GM19035 (cell line): ENCODE results near the gene VPS8.
A peak's percentile ranks its signal among the peaks of the same experiment; 100 is the strongest.

ENCODE experiments used
- ATAC-seq: cut with Tn5 transposase; IDR thresholded peaks from one replicate; pipeline ENCODE4 v1.9.1; 2021; ENCODE audit not compliant: unreplicated experiment

The VPS8 gene, protein sequence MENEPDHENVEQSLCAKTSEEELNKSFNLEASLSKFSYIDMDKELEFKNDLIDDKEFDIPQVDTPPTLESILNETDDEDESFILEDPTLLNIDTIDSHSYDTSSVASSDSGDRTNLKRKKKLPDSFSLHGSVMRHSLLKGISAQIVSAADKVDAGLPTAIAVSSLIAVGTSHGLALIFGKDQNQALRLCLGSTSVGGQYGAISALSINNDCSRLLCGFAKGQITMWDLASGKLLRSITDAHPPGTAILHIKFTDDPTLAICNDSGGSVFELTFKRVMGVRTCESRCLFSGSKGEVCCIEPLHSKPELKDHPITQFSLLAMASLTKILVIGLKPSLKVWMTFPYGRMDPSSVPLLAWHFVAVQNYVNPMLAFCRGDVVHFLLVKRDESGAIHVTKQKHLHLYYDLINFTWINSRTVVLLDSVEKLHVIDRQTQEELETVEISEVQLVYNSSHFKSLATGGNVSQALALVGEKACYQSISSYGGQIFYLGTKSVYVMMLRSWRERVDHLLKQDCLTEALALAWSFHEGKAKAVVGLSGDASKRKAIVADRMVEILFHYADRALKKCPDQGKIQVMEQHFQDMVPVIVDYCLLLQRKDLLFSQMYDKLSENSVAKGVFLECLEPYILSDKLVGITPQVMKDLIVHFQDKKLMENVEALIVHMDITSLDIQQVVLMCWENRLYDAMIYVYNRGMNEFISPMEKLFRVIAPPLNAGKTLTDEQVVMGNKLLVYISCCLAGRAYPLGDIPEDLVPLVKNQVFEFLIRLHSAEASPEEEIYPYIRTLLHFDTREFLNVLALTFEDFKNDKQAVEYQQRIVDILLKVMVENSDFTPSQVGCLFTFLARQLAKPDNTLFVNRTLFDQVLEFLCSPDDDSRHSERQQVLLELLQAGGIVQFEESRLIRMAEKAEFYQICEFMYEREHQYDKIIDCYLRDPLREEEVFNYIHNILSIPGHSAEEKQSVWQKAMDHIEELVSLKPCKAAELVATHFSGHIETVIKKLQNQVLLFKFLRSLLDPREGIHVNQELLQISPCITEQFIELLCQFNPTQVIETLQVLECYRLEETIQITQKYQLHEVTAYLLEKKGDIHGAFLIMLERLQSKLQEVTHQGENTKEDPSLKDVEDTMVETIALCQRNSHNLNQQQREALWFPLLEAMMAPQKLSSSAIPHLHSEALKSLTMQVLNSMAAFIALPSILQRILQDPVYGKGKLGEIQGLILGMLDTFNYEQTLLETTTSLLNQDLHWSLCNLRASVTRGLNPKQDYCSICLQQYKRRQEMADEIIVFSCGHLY (N-terminal part only)

DNA sequence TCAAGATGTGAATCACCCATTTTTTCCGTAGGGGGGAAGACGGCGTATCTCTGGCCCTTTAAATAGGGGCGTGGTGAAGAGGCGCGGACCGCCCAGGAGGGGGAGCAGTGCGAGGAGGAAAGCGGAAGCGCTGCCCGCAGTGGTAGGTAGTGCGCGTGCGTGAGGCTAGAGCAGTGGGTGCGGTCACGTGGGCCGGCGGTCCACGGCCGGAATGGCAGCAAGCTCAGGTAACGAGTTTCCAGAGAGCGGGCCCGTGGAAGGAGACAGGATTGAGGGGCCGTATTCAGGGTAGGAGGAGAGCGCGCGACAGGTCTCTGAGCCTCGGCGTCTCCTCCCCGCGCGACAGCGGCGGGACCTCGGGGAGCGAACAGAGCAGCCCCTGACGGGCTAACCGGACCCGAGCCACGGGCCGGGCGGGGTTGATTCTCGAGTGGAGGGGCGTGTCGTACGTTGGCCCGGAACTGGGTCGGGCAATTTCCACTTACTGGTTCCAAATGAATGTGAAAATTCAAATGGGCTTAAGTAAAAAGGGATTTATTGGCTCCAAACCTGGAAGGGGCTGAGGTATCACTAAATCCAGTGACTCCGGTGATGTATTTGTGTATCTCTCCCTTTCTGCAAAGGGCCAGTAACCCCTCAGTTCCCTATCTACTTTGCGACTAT, at the start of gene VPS8:
VPS8 (plus strand) TSS at position 168 of the 663 bp plus-strand sequence. CDS start 12,467 bp downstream, outside the sequence.
- ATAC-seq, result peak; percentile 96

DNA sequence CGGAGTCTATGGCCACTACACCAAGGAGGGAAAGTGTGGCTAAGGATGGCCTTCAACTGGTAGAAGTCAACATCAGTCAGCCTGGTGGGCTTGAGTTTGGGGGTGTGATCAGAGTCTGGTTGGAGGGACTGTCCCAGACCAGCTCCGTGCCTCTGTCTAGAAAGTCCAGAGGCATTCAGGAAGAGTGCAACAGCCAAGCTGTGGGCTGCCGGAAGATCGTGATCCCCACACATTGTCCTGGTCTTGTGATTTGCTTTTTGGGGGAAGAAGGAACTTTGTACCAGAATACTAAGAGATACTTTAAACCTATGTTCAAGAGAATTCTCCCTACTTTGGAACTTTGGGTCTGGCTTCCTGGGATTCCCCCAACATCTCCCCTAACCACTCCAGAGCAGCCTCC, 47.8 kb upstream of the VPS8 start:
- no peak for ATAC-seq

DNA sequence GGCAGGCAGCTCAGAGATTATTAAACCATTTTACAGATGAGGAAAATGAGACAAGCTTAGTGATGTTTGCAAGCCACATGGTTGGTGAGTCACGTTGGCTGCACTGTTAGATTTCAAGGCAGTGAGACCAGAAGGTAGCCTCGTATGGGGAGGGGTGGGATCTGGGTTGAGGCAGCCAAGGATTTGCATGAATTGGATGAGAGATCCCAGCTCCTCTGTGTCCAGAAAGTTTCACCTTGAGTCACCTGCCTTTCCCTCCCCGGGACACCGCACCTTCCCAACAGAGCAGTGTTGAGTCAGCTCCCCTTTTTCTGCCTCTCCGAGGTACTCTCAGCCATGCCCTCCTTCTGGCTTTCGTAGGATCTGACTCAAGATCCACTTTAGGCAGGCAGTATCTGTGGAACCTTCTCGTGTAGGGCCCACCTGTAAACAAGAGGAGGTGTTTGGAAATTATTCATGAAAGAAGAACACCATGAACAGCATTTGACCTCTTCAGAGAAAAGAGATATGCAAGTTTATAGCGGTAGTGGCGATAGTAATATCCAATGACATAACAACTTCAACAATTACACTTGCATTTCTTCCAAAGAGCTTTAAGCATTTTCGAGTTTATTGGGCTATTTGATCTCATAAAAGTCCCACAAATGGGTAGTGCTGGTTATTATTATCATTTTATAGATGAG, 46.8 kb upstream of the VPS8 start:
- no peak for ATAC-seq

DNA sequence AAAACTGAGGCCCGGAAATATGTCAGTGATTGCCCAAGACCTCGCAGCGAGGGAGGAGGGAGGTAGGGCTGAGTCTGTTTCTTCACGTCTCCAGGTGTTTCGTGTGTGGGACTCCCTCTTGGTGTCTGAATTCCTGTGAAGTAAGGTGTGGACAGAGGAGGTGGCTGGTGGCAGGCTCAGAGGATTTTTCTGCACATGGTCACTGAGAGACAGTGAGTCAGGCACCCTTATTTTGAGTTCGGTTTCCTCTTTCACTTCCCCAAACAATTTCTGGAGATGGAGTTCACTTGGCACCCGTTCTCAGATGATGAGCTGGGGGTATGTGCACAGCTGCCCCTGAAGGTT, 46.3 kb upstream of the VPS8 start:
- no peak for ATAC-seq

DNA sequence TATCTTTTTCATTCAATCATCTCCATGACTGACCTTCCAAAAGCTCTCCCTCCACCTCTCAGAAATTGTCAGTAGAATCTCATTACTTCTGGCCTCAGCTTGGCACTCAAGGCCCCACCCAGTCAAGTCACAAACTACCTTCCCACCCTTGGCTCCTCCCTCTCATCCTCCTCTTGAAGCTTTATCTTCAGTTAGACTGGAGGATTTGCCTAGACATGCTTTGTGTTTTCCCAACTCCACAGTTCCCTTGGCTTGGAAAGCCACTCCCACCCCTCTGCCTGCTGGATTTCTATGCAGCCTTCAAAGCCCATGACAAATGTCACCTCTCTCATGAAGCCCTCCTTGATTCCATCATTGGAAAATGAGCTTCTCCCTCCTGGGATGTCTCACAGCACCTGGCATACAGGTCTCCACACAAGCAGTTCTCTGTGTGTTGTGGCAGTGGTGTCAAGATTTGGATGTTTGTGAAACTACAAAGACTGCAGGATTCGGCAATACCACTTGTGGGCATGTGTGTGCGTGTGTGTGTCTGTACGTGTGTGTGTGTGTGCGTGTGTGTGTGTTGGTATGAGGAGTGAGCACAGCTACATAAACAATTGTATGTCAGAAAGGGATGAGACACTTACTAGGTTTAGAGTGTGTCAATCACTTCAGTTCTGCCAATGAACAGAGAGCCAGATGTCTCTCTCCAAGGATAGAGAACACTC, 45.3 kb upstream of the VPS8 start:
- ATAC-seq, result no peak

DNA sequence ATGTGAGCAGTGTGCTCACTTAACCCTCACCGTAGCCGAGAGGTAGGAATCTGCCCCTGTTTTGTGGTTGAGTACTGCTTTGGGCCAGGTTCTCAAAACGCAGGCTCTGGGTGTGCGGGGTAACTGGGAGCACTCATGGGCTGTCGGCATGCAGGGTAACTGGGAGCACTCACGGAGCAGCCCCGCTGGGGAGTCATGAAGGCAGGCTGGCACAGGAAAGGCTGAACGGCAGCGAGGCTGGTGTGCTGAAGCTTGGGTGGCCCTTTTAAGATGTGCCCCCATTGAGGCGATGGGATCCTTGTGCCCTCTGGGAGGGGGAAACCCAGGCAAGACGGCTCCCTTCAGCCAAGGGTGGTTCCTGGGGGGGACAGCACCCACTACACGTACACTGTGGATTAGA, 44.6 kb upstream of the VPS8 start:
- no peak for ATAC-seq

DNA sequence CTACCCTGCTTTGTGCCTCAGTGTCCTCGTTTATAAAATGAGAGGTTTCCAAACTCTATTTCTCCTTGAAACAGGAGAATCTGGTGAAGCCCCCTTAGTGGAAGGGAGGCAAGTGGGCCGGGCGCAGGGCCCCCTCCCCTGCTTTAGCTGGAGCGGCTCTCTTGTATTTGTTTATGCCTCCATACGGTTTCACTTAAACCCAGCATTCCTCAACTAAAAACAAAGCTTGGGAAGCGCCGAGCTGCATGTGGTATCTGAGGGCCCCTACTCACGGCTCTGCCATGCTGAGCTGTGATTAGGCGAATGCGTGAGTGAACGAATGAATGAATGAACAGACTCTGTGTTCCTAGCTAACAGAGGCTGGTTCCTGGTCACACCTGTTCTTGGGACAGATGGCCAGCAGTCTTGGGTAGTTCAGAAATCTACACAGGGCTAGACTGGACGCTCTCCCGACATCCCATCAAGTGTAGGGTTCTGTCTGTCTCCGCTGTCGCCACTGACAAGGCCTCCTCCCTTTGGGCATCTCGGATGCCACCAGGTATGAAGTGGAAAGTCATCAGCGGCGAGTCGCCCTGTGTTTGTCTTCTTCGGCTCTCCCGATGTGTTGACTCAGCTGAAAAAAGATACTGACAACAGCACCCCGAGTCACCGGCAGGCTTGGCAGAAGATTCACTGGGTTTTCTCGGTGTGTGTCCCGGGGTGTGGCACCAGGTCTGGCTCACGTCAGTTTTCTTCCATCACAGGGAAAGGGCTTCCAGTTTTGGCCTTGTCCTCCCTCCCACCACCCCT, 42.4 kb upstream of the VPS8 start:
- ATAC-seq, result no peak

DNA sequence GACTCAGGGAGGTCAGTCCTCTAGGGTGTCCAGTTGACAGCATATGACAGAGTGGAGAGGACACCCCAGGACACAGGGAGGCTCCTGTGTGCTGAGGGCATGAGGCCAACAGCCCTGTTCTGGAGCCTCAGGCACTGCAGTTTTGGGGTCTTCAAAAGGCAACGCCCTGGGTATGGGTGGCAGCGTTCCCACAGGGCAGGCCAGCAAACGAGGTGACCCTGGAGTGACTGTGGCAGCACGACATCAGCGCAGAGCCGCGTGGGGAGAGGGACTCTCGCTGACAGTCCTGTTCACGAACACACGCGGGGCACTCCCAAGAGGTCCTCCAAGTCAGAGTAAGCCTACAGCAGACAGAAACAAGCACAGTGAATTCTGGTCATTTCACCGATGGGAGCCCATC, 41.4 kb upstream of the VPS8 start:
- no peak for ATAC-seq

DNA sequence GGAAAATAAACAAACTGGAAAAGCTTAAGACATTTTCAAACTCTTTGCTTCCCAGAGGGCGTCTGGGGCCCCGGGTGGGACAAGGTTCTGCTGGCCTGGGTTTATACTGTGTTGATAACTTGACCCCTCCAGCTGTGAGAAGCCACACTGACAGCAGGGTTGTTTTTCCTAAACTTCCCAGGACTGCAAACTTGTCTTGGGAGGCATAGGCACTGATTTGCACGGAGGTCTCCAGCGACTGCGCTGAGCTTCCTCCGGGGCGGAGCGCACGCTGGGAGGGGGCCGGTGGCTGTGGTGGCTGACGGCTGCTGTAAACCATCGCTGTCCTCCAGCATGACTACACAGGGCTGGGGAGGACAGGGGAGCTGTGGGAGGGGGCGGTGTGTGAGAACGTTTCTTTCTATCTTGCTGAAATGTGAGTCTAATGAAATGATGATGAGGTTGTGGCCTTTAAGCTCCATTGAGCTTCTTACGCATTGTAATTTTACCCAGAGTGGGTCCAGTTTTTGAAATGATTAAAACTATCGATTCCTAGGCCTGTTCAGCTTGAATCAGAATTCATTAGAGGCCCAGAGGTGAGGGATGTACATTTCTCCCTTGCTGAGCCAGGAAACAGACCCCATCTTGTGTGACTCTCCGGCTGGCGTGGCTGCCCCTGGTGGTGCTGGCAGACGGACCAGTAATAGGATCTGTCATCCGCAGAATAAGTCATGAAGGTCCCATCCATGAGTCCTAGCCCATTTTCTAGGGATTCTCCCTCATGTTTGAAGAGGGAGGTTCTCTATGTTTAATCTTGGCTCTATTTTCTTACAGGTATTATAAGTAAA, 40.5 kb upstream of the VPS8 start:
- no peak for ATAC-seq

DNA sequence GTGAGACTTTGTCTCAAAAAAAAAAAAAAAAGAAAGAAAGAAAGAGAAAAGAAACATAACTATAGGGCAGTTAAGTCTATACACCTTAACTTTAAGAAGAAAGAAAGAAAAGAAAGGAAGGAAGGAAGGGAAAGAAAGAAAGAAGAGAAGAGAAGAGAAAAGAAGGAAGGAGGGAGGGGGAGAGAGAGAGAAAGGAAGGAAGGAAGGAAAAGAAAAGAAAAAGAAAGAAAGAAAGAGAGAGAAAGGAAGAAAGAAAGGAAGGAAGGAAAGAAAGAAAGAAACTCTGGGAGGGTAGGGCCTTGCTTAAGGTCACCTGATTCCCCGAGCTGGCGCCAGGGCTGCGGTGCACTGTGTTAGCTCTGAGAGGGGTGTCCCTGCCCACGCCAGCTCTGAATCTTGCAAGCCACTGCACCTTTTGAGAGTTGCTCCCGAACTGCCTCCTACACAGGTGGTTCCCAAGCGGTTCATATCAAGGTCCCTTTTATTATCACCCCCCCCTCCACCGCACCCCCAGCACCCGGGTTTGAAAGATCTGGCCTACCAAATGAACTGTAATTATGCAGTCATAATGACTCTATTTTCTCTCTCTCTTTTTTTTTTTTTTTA, 39.2 kb upstream of the VPS8 start:
- no peak for ATAC-seq

DNA sequence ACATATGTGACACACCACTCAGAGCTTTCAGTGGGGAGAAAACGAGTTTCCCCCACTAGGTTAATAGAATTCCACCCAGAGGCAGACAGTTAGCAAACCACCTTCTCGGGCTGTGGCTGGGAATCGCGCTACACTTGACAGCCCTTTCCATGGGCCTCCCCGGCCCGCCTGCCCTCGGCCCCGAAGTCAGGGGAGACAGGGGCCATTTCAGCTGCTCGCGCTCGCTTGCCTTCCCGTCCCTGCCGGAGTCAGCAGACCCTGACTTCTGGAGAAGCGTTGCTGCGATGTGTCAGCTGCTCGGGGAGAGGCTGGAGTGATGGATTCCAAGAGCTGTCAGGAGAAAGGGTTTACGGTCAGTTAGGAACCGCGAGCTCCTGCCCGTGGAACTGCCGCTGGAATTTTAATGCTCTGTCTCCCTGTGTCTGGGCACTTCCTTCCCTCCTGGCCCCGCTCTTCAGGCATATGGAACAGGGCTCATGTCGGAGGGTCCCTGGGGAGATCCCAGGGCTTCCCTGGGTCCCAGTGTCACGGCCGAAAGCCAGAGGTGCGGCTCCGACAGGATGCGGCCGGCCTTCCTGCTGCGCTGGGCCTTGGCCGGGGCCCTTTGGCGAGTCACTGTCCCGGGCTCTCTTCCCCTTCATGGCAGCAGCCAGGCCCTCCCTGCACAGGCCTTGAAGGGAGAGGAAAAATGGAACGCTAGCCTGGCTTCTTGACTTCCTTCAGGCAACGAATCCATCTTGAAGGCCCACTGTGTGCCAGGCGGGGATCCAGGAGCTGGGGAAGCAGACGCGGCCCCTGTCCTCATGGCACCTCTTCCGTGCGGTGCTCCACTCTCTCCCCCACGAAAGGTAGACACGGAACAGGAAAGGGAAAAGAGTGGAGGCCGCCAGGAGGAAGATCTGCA, 38.4 kb upstream of the VPS8 start:
- ATAC-seq, result no peak

DNA sequence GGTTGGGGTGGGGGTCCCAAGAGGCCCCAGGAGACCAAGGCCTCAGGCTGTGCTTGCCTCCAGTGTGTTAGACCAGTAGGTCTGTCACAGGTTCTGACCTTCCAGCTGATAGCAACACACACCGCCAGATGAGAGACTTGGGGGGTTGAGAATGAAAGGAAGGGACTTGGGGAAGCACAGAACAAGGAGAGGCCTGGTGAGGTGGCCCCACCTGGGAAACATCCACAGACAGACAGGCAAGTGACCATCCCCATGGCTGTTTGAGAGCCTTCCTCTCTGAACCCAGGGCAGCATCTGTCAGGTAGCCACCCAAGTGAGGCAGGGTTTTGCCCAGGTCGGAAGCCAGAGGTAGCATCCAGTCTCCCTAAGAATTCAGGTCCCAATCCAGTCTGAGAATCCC, 35.0 kb upstream of the VPS8 start:
- ATAC-seq, result no peak

DNA sequence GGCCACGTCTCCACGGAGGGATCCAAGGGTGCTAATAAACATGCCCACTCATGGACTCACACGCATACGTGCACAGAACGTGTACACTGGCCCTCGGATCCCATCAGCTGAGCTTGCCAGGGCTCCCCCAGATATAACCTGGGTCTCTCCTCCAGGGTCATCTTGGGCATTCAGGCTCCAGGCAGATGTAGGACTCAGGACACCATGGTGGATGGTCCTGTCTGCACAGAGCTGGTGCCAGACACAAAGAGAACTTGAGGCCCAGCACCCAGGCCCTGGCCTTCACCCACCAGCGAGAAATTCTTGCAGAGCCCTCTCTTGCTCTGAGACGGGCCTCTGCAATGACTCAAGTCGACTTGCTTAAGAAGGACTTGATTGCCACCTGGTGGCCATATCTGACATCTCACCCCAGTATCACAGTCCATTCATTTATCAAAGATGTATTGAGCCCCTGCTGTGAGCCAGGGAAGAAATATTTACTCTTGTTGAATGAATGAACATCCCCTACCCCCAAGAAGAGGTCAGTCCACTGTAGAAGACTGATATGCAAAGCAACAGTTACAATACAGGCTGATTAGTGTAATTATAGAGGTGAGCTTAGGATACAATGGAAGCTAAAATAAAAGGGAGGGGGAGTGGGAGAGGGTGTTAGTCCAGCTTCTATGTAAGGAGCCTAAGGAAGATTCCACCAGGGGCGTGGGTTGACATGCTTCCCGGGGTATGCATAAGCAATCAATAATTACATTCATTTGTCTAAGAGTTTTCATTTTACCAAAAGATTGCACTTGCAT, 34.2 kb upstream of the VPS8 start:
- peak; percentile 74 for ATAC-seq

DNA sequence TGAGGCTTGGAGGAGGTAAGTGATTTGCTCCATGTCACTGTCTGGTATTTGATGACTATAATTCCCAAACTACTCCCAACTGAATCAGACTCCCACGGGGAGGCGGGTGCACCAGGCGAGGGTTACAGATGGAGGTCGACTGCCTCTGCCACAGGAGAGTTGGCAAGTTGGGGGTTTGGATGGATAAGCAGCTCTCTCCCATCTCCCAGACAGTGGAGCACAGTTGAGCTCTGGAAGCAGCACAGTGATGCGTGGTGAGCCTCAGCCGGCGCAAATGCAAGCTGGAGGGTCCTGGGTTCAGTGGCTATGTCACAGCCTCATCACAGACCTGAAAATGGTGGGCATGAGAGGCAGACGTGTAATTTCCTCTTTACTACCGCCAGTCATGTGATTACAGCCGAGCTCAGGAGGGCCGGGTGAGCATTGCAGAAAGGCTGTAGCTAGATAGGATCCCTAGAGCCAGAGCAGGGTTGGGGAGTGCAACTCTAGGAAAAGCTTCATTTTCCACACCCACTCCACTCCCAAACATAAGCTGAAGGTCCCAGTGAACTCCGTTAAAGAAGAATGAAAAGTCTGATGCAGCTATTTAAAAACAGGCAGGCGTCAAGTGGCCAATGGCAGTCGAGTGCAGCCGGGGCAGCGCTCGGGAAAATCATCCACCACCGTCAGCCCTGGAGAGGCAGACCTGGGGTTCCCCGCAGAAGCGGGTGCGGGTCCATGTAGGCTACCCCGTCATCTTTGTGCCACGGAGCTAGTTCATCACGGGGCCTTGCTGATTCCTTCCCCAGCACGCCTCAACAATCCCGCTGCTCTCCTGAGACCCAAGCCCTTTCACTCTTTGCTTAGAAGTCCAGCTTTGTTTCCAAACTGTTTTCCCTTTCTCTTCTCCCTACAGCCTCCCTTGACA, 33.3 kb upstream of the VPS8 start:
- ATAC-seq, result no peak
